H1 (cell line): ENCODE data around the gene MYO3A.

ENCODE experiments used
- ATF2 ChIP-seq: IDR thresholded peaks from 2 replicates; pipeline ENCODE4 v1.6.1; 2012; ENCODE audit warnings: low read length, inconsistent platforms
- EP300 ChIP-seq, 2 experiments: IDR thresholded peaks; 1 replicate in 1 of 2; 2 replicates in 1 of 2; pipeline ENCODE4 v1.6.1; 2011 to 2012; ENCODE audit warnings: low read depth in 2 of 2, low read length in 2 of 2, mild to moderate bottlenecking in 2 of 2, borderline replicate concordance in 1 of 2, inconsistent platforms in 1 of 2, moderate library complexity in 1 of 2
- EZH2 ChIP-seq: fragments of 200-600 bp; sonication (generic); IDR thresholded peaks from 2 replicates; pipeline ENCODE4 v1.7.1; 2012; ENCODE audit warnings: low read depth, mild to moderate bottlenecking, moderate library complexity, low read length, inconsistent platforms; ENCODE audit not compliant: severe bottlenecking
- GABPA ChIP-seq: IDR thresholded peaks from 2 replicates; pipeline ENCODE4 v1.6.1; 2011; ENCODE audit warnings: mild to moderate bottlenecking, low read length, moderate library complexity, borderline replicate concordance; ENCODE audit not compliant: insufficient read depth
- GTF2F1 ChIP-seq: IDR thresholded peaks from 2 replicates; pipeline ENCODE4 v1.6.1; 2012; ENCODE audit warnings: low read depth, low read length, improper control_type of control experiment, borderline replicate concordance
- HDAC2 ChIP-seq, 2 experiments: fragments of 300-600 bp in 1 of 2; sonication (generic) in 1 of 2; IDR thresholded peaks; 2 replicates each; pipeline ENCODE4 v1.6.1; 2011 to 2012; ENCODE audit warnings: low read depth in 2 of 2, low read length in 2 of 2, mild to moderate bottlenecking in 2 of 2, moderate library complexity in 2 of 2, borderline replicate concordance in 1 of 2, inconsistent platforms in 1 of 2
- JUND ChIP-seq: IDR thresholded peaks from 2 replicates; pipeline ENCODE4 v1.6.1; 2011; ENCODE audit warnings: mild to moderate bottlenecking, improper control_type of control experiment, low read length
- POLR2AphosphoS5 ChIP-seq: IDR thresholded peaks from 2 replicates; pipeline ENCODE4 v1.6.1; 2011; ENCODE audit warnings: low read depth, low read length
- RAD21 ChIP-seq, 2 experiments: IDR thresholded peaks in 1 of 2; conservative IDR thresholded peaks in 1 of 2; 2 replicates each; pipeline ENCODE4 v1.6.1; 2011; ENCODE audit warnings: low read depth in 2 of 2, low read length in 2 of 2, improper control_type of control experiment in 1 of 2, inconsistent platforms in 1 of 2, mild to moderate bottlenecking in 1 of 2, moderate library complexity in 1 of 2
- SIN3A ChIP-seq, 2 experiments: IDR thresholded peaks in 1 of 2; conservative IDR thresholded peaks in 1 of 2; 2 replicates each; pipeline ENCODE4 v1.6.1; 2011 to 2012; ENCODE audit warnings: low read length in 2 of 2, improper control_type of control experiment in 1 of 2, low read depth in 1 of 2, mild to moderate bottlenecking in 1 of 2
- TAF1 ChIP-seq: IDR thresholded peaks from 2 replicates; pipeline ENCODE4 v1.6.1; 2011; ENCODE audit warnings: mild to moderate bottlenecking, low read depth, low read length
- TF ChIP-seq, protein P1 (sequence below), 3 experiments: IDR thresholded peaks; 1 replicate in 2 of 3; 2 replicates in 1 of 3; pipeline versions ENCODE4 v1.5.1 to v1.6.1; 2011; ENCODE audit warnings: low read length in 3 of 3, mild to moderate bottlenecking in 3 of 3, inconsistent platforms in 2 of 3, low read depth in 1 of 3, moderate library complexity in 1 of 3; ENCODE audit not compliant: insufficient read depth in 1 of 3; ENCODE audit errors: control extremely low read depth in 1 of 3
- TF ChIP-seq, protein P2 (sequence below): IDR thresholded peaks from 2 replicates; pipeline ENCODE4 v1.6.1; 2012; ENCODE audit warnings: inconsistent platforms

- TF ChIP-seq RAD21 (IDR thresholded peaks at IDR 0.05 in 1 of 2, conservative IDR thresholded peaks at IDR 0.05 in 1 of 2; ENCODE audit: low read depth in 2 of 2, low read length in 2 of 2) (no peak), JUND (no peak), EZH2 (no peak), TAF1 (no peak), ATF2 (no peak), SIN3A (conservative IDR thresholded peaks at IDR 0.05 in 1 of 2, IDR thresholded peaks at IDR 0.05 in 1 of 2; ENCODE audit: low read depth in 1 of 2, low read length in 2 of 2) (no peak), POLR2AphosphoS5 (no peak), HDAC2 (IDR thresholded peaks at IDR 0.05; ENCODE audit: borderline replicate concordance in 1 of 2, low read depth in 2 of 2, low read length in 2 of 2) (no peak), GTF2F1 (no peak), GABPA (no peak), EP300 (IDR thresholded peaks at IDR 0.05; ENCODE audit: borderline replicate concordance in 1 of 2, low read depth in 2 of 2, low read length in 2 of 2) (no peak)
- TF ChIP-seq, protein P1, sequence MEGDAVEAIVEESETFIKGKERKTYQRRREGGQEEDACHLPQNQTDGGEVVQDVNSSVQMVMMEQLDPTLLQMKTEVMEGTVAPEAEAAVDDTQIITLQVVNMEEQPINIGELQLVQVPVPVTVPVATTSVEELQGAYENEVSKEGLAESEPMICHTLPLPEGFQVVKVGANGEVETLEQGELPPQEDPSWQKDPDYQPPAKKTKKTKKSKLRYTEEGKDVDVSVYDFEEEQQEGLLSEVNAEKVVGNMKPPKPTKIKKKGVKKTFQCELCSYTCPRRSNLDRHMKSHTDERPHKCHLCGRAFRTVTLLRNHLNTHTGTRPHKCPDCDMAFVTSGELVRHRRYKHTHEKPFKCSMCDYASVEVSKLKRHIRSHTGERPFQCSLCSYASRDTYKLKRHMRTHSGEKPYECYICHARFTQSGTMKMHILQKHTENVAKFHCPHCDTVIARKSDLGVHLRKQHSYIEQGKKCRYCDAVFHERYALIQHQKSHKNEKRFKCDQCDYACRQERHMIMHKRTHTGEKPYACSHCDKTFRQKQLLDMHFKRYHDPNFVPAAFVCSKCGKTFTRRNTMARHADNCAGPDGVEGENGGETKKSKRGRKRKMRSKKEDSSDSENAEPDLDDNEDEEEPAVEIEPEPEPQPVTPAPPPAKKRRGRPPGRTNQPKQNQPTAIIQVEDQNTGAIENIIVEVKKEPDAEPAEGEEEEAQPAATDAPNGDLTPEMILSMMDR (IDR thresholded peaks at IDR 0.05; ENCODE audit: control extremely low read depth in 1 of 3, insufficient read depth in 1 of 3, low read depth in 1 of 3, low read length in 3 of 3) = no peak
- TF ChIP-seq, protein P2, sequence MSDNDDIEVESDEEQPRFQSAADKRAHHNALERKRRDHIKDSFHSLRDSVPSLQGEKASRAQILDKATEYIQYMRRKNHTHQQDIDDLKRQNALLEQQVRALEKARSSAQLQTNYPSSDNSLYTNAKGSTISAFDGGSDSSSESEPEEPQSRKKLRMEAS = no peak
Observed at GRCh38 chr10:26259341-26259740, 325.3 kb downstream of the MYO3A start.
